ENCODE data around the gene CDH4. TPM values are rescaled to one million over a fixed set of nuclear protein-coding genes. Genes with fewer than 3 reads are reported as not detected.
A peak's percentile ranks its signal among the peaks of the same experiment; 100 is the strongest.

CDH4 gene
- total RNA-seq: not detected
- long read RNA-seq: 0 reads

DNA sequence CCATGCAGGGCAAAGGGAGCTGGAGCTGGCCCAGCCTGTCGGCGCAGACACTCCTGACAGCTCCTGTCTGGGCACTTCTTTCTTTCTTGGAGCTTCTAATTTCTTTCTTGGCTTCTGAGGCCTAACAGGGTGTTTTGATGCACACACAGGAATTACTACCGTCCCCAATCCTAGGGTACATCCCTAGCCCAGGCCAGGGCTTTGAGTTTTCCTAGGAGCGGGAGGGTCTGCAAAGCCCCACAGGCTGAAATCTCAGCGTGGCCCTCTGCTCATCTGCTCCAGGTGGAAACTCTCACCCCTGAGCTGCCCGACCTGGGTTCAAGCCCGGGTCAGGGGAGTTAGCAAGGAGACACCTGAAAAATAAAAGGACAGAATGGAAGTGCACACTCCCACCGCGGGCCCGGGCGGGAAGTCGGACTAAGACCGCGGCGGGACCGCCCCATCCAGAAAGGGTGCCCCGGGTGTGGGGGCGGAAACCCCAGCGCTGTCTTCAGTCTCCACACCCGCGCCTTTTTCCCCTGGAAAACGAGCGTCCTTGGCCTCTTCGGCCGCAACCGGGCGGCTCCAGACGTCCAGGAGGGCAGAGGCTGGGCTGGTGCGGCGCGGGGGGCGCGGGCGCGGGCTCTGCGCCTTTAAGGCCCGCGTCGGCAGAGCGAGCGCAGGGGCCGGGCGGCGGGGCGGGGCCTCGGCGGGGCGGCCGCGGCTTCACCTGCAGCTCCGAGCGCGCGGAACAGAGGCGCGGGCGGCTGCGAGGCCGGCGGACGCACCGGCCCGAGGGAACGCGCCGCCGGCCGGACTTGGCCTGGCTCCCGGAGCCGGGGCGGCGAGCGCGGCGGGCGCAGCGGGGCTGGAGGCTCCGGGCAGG is at the start of gene CDH4:
TSS of gene CDH4 (plus strand) at position 733 of the 865 bp plus-strand sequence.
- peak; percentile 63 for ATAC-seq
- no peak for DNase-seq
- intact Hi-C loops (cut with micrococcal nuclease): no loop called here

GRCh38 chr20:61203320-61203719 is 48.7 kb upstream of the CDH4 start:
- ATAC-seq: no peak
- no peak for DNase-seq
- intact Hi-C loops (cut with micrococcal nuclease): no loop called here

- intact Hi-C loops (cut with micrococcal nuclease): no loop called here
- ATAC-seq (no peak), DNase-seq (no peak)
Measured at GRCh38 chr20:61204206-61204605, 47.9 kb upstream of the CDH4 start.

DNA sequence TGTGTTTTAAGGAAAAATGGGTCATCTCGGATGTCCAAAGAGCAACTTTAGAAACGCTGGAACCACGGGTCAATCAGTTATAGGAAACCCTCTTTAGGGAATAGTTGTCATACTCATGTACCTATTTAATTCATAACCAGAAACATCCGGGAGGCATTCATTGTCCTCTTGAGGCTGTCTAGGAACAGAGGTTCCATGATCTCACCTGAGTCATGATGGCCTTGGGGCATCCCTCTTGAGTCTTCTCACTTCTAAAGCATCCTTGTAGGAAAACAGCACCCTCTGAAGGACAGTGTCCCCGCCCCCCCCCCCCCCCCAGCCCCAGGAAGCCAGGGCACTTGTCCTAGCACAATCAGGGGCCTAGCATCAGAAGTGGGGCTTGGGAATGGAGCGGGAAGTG is 46.3 kb upstream of the CDH4 start:
- DNase-seq: no peak
- intact Hi-C loops (cut with micrococcal nuclease): no loop called here
- ATAC-seq: no peak

- ATAC-seq (no peak), DNase-seq (no peak)
- intact Hi-C loops (cut with micrococcal nuclease): no loop called here
Measured at GRCh38 chr20:61210862-61211261, 41.2 kb upstream of the CDH4 start.

DNA sequence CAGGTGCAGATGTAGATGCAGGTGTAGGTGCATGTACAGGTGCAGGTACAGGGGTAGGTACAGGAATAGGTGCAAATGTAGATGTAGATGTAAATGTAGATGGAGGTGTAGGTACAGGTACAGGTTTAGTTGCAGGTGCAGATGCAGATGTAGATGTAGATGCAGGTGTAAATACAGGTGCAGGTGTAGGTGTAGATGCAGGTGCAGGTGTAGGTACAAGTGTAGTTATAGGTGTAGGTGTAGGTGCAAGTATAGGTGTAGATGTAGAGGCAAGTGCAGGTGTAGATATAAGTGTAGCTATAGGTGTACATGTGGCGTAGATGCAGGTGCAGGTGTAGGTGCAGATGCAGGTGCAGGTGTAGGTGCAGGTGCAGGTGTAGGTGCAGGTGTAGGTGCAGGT is 34.2 kb upstream of the CDH4 start:
- intact Hi-C loops (cut with micrococcal nuclease): no loop called here
- no peak for DNase-seq
- no peak for ATAC-seq

DNA sequence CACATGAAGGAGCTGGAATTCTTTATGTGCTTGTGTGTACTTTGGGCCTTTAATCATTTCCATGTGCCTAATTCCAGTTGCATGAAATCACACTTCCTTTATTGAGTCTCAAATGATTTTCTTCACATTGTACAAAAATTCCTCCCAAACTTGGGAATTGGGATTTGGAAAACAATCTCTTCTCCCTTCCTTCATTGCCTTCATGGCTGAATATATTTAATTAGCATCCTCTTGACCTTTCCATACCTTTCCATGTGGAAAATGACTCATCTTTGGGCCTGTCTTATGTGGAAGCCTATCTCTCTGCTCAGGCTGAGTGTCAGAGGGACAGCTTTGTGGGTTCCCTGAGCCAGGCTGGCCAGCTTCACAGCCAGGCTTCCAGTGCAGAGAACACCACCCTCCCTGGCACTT is 33.0 kb upstream of the CDH4 start:
- intact Hi-C loops (cut with micrococcal nuclease): no loop called here
- ATAC-seq (no peak), DNase-seq (no peak)

DNA sequence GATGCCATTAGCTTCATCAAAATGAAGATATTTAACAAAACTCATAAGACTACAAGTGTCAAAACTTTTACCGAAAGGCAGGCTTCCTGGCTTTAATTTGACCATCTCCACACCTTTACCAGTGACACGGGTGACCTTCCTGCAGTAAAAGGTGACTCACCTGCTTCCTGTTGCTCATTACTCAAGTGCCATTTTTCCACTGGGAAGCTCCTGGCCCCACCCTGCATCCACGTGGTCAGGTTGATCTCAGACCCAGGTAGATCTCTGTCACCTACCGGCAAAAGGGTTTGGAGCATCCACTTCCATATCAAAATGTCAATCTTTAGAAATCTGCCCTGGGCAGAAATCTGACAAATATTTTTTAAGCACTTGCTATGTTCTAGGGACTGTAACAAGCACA is 31.9 kb upstream of the CDH4 start:
- no peak for DNase-seq
- intact Hi-C loops (cut with micrococcal nuclease): no loop called here
- no peak for ATAC-seq

- ATAC-seq: no peak
- no peak for DNase-seq
- intact Hi-C loops (cut with micrococcal nuclease): no loop called here
Measured at GRCh38 chr20:61220626-61221325, 31.3 kb upstream of the CDH4 start.

GRCh38 chr20:61222699-61223098 is 29.4 kb upstream of the CDH4 start:
- intact Hi-C loops (cut with micrococcal nuclease): no loop called here
- DNase-seq (no peak), ATAC-seq (no peak)

GRCh38 chr20:61223121-61223520 is 28.9 kb upstream of the CDH4 start:
- no peak for DNase-seq
- intact Hi-C loops (cut with micrococcal nuclease): no loop called here
- ATAC-seq: no peak

- intact Hi-C loops (cut with micrococcal nuclease): no loop called here
- ATAC-seq (no peak), DNase-seq (no peak)
Measured at GRCh38 chr20:61230166-61230565, 21.9 kb upstream of the CDH4 start.

DNA sequence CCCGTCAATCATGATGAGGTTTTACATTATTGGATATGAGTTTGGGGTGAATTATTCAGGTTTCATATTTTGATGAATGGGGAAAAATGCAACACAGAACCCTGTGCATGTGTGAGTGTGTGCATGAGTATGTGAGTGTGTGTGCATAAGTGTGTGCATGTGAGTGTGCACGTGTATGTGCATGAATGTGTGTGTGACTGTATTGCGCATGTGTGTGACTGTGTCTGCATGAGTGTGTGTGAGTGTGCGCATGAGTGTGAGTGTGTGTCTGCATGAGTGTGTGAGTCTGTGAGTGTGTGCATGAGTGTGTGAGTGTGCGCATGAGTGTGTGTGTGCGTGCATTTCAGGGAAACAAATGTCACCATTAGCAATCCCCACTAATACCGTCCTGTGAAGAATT is 18.5 kb upstream of the CDH4 start:
- ATAC-seq: no peak
- intact Hi-C loops (cut with micrococcal nuclease): no loop called here
- no peak for DNase-seq

DNA sequence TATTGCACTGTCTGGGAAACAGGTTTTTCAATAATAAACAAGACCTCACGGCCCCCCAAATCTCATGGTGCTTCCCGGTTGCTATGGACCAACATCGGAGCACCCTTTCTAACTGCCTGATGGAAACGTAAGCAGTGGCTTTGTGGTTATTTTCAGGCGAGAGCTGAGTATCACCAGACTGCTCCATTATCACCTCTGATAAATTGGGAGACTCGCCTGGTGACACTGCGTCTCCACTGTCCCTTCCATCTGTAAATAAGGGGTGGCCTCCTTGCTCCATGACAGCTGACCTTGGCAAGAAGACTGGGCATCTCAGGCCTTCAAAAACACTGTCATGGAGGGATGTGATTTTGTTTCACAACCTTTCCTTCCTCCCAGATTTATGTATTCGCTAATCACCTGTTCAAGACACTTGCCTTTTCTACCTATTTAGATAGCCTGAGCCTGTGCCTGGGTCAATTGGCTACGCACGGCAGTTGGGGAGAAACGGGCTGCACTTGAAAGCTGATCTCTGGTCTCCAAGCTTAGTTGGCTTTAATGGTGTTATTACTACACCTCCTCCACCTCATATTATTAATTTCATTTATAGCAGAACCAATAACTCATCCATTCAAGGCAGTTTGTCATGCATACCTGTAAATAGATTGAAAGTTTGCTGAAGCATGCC is 17.7 kb upstream of the CDH4 start:
- ATAC-seq (peak; percentile 64), DNase-seq (no peak)
- intact Hi-C loops (cut with micrococcal nuclease): no loop called here

DNA sequence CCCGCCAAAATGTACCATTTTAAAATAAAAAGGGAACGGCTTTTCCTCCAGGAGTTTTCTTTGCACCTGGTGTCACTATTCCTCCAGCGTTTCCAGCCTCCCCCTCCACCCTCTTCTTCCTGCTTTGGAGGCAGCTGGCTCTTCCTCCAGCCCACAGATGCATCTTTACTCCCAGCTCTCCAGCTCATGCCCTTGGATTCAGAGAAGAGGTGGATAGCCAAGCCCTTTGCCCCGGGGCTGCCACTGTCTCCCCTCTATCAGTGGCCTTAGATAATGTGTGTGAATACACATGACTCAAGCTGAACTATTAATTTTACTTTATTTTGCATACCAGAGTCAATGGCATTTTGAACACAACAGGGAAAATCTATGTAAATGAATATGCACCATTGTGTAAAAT is 15.3 kb upstream of the CDH4 start:
- intact Hi-C loops (cut with micrococcal nuclease): no loop called here
- DNase-seq (no peak), ATAC-seq (no peak)

- no peak for ATAC-seq
- DNase-seq: no peak
- intact Hi-C loops (cut with micrococcal nuclease): no loop called here
Measured at GRCh38 chr20:61238813-61239212, 13.2 kb upstream of the CDH4 start.

- no peak for DNase-seq
- no peak for ATAC-seq
- intact Hi-C loops (cut with micrococcal nuclease): no loop called here
Measured at GRCh38 chr20:61240814-61241213, 11.2 kb upstream of the CDH4 start.

DNA sequence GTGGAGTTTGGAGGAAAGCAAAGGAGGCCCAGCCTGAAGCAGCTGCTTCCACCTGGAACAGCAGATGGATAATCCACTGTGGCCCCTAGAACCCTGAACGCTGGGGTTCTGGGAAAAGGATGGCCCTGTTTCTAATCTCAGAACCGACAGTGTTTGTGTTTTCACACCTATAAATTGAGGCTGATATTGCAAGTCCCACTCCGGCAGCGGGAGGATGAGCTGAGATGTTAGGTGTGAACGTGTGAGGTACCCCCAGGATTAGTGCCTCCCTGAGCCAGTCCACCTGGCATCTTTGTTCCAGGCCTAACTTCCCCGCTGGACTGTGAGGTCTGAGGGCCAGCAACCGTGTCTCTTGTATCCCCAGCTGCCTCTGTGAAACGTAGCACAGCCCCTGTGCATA is 7.8 kb upstream of the CDH4 start:
- intact Hi-C loops (cut with micrococcal nuclease): no loop called here
- ATAC-seq (no peak), DNase-seq (no peak)

DNA sequence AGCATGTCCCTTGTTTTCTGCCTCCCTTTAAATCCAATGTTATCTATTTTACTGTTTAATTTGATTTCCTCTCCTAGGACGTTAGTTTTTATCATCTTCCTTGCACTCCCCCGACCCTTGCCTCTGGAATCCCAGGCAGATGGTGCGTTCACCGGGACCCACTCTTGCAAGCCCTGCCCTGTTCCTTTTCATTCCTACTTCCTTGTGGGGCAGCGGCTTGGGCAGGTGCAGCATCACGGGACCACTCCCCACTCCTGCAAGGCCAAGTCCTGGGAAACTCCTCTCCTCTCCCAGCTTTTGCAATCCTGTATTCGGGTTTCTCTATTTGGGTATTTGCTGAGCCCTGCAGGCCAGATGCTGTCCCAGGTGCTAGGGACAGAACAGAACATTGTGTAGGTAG is 5.8 kb upstream of the CDH4 start:
- intact Hi-C loops (cut with micrococcal nuclease): no loop called here
- no peak for ATAC-seq
- no peak for DNase-seq

DNA sequence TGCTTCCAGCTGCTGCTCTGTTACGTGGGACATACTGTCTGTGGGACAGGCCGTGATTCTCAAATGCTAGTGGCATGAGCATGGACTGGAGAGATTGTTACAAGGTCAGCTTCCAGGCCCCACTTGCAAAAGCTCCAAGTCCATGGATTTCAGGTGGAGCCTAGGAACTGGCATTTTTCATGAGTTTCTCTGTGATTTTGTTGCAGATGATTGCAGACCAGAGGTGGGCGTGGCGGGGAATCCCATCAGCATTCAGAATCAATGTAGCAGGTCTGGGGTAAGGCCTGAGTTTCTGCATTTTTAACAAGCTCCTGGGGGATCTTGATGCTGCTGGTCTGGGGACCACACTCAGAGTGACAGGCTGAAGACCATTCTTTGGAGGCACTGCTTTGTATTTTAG is 2.4 kb upstream of the CDH4 start:
- intact Hi-C loops (cut with micrococcal nuclease): no loop called here
- ATAC-seq (no peak), DNase-seq (no peak)

Data from left ventricle myocardium superior (tissue), 1 donor.